C1 segment of cervical spinal cord (tissue), 14 donors: ENCODE measurements around the gene NDST1.

Experiments used
- DNase-seq, 14 donors: peaks; one replicate each; lab custom pipeline; 2025; lab: John Stamatoyannopoulos, UW

Gene NDST1

GRCh38 chr5:150585781-150586341, 77.9 kb downstream of the NDST1 start:
- no peak for DNase-seq

- no peak for DNase-seq
Observed at GRCh38 chr5:150587016-150587415, 79.1 kb downstream of the NDST1 start.

- DNase-seq, result no peak
Observed at GRCh38 chr5:150587856-150588595, 80.1 kb downstream of the NDST1 start.

- no peak for DNase-seq
Observed at GRCh38 chr5:150588596-150588890, 80.6 kb downstream of the NDST1 start.

GRCh38 chr5:150589862-150590601, 82.1 kb downstream of the NDST1 start:
- DNase-seq, result peak in 5 of 14 donors; percentile 7 to 50 (median 15)

- DNase-seq, result peak in 7 of 14 donors; percentile 12 to 57 (median 27)
Observed at GRCh38 chr5:150590979-150591695, 83.2 kb downstream of the NDST1 start.

GRCh38 chr5:150593593-150593992, 85.7 kb downstream of the NDST1 start:
- no peak for DNase-seq

- DNase-seq, result peak in 1 of 14 donors; percentile 35
Observed at GRCh38 chr5:150593996-150594395, 86.1 kb downstream of the NDST1 start.

- DNase-seq, result no peak
Observed at GRCh38 chr5:150595466-150596031, 87.6 kb downstream of the NDST1 start.

GRCh38 chr5:150596313-150596712, 88.4 kb downstream of the NDST1 start:
- DNase-seq, result no peak

GRCh38 chr5:150596826-150597225, 88.9 kb downstream of the NDST1 start:
- DNase-seq, result no peak

- no peak for DNase-seq
Observed at GRCh38 chr5:150598006-150598405, 90.1 kb downstream of the NDST1 start.

GRCh38 chr5:150598821-150599273, 90.9 kb downstream of the NDST1 start:
- DNase-seq, result no peak

- DNase-seq, result no peak
Observed at GRCh38 chr5:150599281-150599680, 91.3 kb downstream of the NDST1 start.

- peak in 7 of 14 donors; percentile 22 to 62 (median 55) for DNase-seq
Observed at GRCh38 chr5:150599917-150600511, 92.1 kb downstream of the NDST1 start.

GRCh38 chr5:150600616-150601490, 92.9 kb downstream of the NDST1 start:
- DNase-seq, result peak in 1 of 14 donors; percentile 14

GRCh38 chr5:150601491-150602345, 93.8 kb downstream of the NDST1 start:
- no peak for DNase-seq

GRCh38 chr5:150603052-150603451, 95.1 kb downstream of the NDST1 start:
- no peak for DNase-seq

GRCh38 chr5:150603491-150603890, 95.6 kb downstream of the NDST1 start:
- no peak for DNase-seq
